ENCODE results near the gene LPCAT1. TPM values are rescaled to one million over a fixed set of nuclear protein-coding genes. Genes with fewer than 3 reads are reported as not detected.

LPCAT1 gene
- total and polyA plus RNA-seq, 2 of the 13 experiments (the other 11 are each of a cell fraction or from before 2014, with no cell fraction given), result 29.8 to 90.6 TPM

DNA sequence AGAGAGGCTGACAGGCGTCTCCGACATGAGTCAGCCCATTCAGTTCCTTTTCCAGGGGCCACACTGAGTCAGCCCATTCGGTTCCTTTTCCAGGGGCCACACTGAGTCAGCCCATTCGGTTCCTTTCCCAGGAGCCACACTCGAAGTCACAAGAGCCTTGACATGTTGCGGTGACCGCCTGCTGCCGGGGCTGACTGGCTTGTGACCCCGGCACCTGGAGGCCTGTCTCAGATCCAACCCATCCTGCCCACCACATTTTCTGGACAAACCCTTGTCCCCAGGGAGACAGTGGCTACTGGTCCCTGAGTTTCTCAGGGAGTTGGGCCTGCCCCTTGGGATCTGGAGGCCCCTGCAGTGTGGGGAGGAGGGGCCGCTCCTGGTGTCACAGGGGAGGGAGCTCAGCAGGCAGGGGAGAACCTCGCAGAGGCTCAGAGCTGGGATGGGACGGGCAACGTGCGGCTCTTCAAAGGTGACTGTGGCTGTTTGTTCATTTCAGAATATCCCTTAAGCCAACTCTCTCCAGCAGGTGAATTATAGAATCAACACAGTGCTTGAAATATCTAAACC is 40.5 kb upstream of the LPCAT1 start (continued):
- TF ChIP-seq ZKSCAN8 (CRISPR knock-in tag; IDR thresholded peaks at IDR 0.05; ENCODE audit: borderline replicate concordance) (0 out of 2 replicates have a peak, but pooled peaks have one; percentile 19), DMAP1 (CRISPR knock-in tag; IDR thresholded peaks at IDR 0.05) (peak; percentile 73; the same call in 1 of the 2 replicates), U2AF1 (optimal IDR thresholded peaks at IDR 0.05; ENCODE audit: low read depth, low read length) (no peak), ZNF784 (CRISPR knock-in tag; IDR thresholded peaks at IDR 0.05; ENCODE audit: borderline replicate concordance) (no peak), ZC3H13 (CRISPR knock-in tag; IDR thresholded peaks at IDR 0.05) (peak; percentile 69), NR2F2 (IDR thresholded peaks at IDR 0.05; ENCODE audit: borderline replicate concordance, low read depth) (peak; percentile 49; the same call in 1 of the 2 replicates), MAFF (IDR thresholded peaks at IDR 0.05; ENCODE audit: low read depth, low read length) (no peak), ZNF260 (CRISPR knock-in tag; IDR thresholded peaks at IDR 0.05; ENCODE audit: borderline replicate concordance, low read depth) (no peak), ZFP82 (CRISPR knock-in tag; IDR thresholded peaks at IDR 0.05; ENCODE audit: borderline replicate concordance) (no peak), ZNF256 (CRISPR knock-in tag; conservative IDR thresholded peaks at IDR 0.05) (no peak), MIER3 (CRISPR knock-in tag; IDR thresholded peaks at IDR 0.05; ENCODE audit: borderline replicate concordance) (no peak), ZNF331 (CRISPR knock-in tag; IDR thresholded peaks at IDR 0.05) (peak; percentile 11; the same call in 1 of the 2 replicates), CENPT (CRISPR knock-in tag; IDR thresholded peaks at IDR 0.05; ENCODE audit: low read depth) (no peak), ZNF737 (CRISPR knock-in tag; IDR thresholded peaks at IDR 0.05; ENCODE audit: borderline replicate concordance) (no peak), ASH2L (IDR thresholded peaks at IDR 0.05; ENCODE audit: insufficient read length, low read depth, low read length) (no peak), HMGXB3 (CRISPR knock-in tag; IDR thresholded peaks at IDR 0.05; ENCODE audit: borderline replicate concordance) (peak; percentile 42; the same call in 1 of the 2 replicates), ZBTB21 (CRISPR knock-in tag; IDR thresholded peaks at IDR 0.05) (no peak), ZNF788 (CRISPR knock-in tag; IDR thresholded peaks at IDR 0.05; ENCODE audit: borderline replicate concordance) (no peak), TOE1 (CRISPR knock-in tag; IDR thresholded peaks at IDR 0.05) (no peak)
- TF ChIP-seq, protein P1, sequence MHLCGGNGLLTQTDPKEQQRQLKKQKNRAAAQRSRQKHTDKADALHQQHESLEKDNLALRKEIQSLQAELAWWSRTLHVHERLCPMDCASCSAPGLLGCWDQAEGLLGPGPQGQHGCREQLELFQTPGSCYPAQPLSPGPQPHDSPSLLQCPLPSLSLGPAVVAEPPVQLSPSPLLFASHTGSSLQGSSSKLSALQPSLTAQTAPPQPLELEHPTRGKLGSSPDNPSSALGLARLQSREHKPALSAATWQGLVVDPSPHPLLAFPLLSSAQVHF (CRISPR knock-in tag; IDR thresholded peaks at IDR 0.05), result no peak
- TF ChIP-seq, protein P2, sequence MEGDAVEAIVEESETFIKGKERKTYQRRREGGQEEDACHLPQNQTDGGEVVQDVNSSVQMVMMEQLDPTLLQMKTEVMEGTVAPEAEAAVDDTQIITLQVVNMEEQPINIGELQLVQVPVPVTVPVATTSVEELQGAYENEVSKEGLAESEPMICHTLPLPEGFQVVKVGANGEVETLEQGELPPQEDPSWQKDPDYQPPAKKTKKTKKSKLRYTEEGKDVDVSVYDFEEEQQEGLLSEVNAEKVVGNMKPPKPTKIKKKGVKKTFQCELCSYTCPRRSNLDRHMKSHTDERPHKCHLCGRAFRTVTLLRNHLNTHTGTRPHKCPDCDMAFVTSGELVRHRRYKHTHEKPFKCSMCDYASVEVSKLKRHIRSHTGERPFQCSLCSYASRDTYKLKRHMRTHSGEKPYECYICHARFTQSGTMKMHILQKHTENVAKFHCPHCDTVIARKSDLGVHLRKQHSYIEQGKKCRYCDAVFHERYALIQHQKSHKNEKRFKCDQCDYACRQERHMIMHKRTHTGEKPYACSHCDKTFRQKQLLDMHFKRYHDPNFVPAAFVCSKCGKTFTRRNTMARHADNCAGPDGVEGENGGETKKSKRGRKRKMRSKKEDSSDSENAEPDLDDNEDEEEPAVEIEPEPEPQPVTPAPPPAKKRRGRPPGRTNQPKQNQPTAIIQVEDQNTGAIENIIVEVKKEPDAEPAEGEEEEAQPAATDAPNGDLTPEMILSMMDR (CRISPR knock-in tag; IDR thresholded peaks at IDR 0.05), result 0 out of 2 replicates have a peak, but pooled peaks have one; percentile 9

Data from HepG2 (cell line).